ENCODE data around the gene BBS9.
"Not testable (repeated sequence)": the region's sequence is repeated elsewhere in the genome, so short reads cannot be mapped to it uniquely, and the experiment has no call there.

Gene BBS9

DNA sequence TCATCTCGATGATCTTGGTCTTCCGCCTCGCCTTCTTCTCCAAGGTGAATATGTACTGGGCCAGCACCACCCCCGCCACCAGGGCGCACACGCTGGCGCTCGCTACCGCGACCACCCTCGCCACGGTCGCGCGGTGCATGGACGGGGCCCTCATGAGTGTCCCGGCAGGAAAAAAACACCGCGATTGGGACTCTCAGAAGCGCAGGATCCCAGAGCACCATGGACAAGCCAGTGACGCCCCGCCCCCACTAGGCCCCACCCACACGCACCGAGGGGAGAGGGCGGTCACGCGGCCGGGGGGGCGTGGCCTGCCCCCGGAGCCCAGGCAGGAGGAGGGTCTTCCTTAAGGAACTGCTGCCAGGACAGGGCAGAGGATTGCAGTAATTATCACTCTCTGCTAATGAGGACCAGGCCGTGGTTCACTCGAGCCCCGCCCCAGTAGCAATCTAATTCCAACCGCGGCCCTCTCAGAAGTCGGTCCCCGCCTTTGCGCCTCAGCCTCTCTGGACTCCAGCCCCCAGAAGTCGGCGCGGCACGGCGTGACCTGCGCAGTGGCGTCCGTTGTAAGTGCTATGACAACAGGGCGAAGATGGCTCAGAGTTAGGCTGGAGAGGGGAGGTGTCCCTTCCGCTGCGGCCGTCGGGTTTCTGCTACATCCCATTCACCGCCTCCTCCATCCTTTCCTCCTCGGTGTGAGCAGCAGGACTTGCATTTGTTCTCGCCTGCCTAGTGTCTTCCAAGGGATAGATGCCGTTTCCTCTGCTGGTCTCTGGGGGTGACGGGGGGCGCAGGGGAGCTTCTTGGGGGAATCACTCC is at the start of gene BBS9:
TSS of gene BBS9 (plus strand) at position 575 of the 816 bp plus-strand sequence. CDS start 16,689 bp downstream, outside the sequence.
- peak; percentile 96 for DNase-seq (ENCODE audit: low spot score)

DNA sequence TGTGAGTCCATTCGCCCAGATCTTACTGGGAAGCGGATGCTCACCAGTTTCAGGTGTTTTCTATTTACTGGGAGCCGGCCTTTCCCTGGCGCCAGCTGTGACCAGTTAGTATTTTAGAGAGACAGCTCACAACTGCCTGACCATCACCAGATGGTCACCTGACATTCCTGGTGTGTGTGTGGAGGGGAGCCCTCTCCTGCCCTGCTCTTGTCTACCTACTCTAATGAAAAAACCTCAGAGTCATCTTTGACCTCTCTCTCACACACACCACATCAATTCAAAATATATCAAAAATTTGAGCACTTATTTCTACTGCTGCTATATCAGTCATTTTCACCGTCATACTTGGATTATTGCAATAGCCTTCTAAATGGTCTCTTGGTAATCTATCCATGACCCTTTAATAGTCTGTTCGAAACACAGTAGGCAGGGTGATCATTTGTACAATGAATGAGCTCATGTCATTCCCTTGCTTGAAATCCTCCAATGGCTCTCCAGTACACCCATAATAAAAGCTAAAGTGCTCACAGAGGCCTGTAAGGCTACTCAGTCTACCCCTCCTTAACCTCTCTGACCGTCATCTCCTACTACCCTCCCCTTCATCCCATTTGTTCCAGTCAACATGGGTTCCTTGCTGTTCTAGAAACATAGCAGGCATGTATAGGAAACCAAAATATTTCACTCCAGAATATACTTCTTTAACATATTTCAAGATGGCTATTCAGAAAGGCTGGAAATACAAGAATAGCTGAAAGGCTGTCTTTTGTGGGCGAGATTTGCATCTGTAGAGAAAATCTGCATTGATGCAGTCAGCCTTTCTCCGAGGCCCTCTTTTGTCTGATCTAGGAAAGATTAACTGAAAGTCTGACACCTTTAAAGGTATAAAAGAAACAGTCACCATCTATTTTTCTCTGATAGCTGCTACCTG is 49.3 kb upstream of the BBS9 start:
- DNase-seq (ENCODE audit: low spot score): no peak

GRCh38 chr7:33087356-33087755 is 42.0 kb upstream of the BBS9 start:
- no peak for DNase-seq (ENCODE audit: low spot score)

DNA sequence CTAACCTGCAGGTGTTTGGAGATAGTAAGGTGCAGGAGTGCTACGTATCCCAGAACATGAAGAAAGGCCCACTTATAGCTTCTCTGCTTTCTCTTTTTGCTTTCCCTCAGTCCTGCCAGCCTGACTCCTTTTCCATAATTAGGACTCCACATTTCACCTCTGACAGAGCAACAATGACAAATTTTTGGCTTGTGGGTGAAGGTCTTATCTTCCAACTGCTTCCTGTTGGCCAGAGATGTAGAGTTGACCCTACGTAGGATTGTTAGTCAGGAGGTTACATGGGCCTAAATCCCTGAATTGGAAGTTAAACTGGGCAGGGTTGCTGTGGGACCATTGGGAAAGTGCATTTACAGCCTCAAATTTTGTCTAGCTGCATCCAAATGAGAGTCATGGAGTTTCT is 41.5 kb upstream of the BBS9 start:
- no peak for DNase-seq (ENCODE audit: low spot score)

DNA sequence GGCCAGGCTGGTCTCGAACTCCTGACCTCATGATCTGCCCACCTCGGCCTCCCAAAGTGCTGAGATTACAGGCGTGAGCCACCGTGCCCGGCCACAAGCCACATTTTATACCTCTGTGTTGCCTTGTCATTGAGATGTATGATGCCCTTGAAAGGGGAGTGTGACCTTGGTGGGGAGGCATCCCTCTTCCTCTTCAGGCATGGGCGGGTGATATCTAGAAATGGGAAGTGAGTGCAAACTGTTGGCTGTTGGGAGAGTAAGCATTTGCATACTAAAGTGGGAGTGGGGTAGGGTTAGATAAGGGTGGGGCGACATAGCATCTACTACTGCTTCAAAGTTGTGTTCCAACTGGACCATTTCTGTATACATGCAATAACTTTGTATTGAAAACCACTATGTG is 40.2 kb upstream of the BBS9 start:
- no peak for DNase-seq (ENCODE audit: low spot score)

GRCh38 chr7:33091111-33091531 is 38.2 kb upstream of the BBS9 start:
- no peak for DNase-seq (ENCODE audit: low spot score)

DNA sequence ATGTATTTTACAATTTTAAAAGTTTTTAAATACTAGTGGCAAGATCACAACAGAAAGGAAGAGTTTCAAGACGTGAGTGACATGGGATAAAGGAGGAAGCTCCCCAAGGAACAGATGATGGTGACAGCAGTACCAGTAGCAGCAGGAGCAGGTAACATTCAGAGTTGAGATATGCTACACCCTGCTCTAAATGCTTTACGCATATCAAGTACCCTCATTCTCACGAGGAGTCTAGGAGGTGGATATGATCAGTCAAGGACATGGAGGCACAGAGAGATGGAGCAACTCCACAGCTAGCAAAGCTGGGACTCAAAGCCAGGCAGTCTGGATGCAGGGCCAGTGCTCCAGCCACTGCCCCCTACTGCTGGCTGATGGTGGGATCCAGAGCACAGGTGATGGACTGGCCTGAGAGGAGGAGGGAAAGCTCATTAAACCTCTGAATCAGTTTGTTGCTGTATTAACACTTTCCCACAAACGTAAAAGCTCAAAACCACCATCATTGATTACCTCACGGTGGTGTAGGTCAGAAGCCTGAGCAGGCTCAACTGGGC is 37.6 kb upstream of the BBS9 start:
- DNase-seq (ENCODE audit: low spot score): no peak

GRCh38 chr7:33093266-33093665 is 36.1 kb upstream of the BBS9 start:
- DNase-seq (ENCODE audit: low spot score): no peak

GRCh38 chr7:33094745-33095275 is 34.6 kb upstream of the BBS9 start:
- not testable (repeated sequence) for DNase-seq (ENCODE audit: low spot score)

- DNase-seq (ENCODE audit: low spot score): no peak
These were observed 30.0 kb upstream of the BBS9 start for GRCh38 chr7:33099154-33099940.

- no peak for DNase-seq (ENCODE audit: low spot score)
These were observed 28.6 kb upstream of the BBS9 start for GRCh38 chr7:33100770-33101169.

GRCh38 chr7:33101906-33102305 is 27.5 kb upstream of the BBS9 start:
- DNase-seq (ENCODE audit: low spot score): no peak

DNA sequence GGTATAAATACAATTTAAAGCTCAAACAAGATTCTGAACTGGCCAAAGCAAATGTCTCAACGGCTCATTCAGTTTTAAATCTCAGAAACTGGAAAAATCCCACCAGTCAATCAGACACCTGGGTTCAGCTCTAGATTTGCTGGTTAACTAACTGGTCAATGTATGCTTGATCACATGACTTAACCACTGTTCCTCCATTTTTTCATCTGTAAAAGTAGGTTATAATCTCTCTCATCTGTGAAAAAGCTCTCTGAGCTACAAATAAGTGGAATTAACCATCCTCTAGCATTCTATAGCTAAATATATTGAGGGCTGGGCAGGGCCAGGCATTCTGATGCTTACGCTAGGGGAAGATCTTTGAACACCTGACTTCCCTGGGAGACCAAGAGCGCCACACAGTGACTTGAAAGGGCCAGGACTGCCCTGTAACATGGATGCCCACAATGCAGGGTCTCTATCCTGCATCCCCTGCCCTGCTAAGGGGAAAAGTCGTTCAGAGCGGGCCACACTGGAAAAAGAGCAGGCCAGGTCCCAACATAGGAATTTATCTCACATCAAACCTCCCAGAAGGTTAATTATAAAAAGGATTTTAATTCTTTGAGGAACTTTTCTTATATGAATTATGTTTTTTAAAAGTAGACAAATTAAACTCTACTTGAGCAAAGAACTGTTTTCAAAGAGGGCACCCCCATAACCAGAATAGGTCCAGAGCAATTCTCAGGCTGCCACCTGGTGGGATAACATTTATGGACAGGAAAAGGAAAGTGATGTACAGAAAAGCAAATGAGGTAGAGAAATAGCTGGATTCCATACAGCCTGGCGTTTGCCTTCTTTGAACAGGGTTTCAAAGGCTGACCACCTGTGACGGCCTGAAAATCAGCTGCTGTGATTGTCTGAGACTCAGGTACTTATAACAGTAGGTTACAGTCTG is 22.0 kb upstream of the BBS9 start:
- DNase-seq (ENCODE audit: low spot score): no peak

DNA sequence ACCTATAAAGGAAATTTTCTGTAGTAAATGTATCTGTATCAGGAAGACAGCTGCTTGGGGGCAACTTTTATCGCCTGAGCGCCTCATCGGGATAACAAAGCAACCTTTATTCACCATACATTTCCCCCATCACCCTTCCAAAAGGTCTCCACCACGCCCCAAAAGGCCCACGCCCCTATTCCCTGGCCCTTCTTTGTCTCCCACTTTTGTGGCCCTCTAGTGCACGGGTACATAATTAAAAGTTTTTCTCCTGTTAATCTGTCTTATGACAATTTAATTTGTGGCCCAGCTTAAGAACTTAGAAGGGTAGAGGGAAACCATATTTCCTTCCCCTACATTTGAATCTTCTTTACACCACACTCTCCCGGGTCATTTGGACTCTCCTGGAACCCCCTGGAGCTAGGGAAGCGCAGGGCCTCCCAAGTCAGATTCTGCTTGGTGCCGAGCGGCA is 20.8 kb upstream of the BBS9 start:
- DNase-seq (ENCODE audit: low spot score): no peak

GRCh38 chr7:33109005-33109757 is 20.2 kb upstream of the BBS9 start, which contains the start of gene RP9:
RP9 (minus strand) TSS chr7:33109404; CDS start chr7:33109372, 32 bp downstream.
- peak; percentile 88 for DNase-seq (ENCODE audit: low spot score)

DNA sequence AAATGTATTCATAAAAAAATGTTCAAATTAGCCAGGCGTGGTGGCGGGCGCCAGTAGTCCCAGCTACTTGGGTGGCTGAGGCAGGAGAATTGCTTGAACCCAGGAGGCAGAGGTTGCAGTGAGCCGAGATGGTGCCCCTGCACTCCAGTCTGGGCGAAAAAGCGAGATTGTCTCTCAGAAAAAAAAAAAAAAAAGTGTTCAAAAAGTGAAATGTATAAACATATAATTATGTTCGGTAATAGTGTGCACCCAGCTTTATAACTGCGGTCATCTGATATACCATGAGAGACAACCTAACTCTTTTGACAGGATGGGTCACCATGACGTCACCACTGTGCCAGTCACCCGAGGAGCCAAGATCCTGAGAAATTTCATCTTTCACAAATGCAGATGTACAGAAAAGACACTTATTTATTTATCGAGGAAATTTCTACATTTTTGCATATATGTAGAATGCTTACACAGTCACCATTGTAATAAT is 19.6 kb upstream of the BBS9 start:
- no peak for DNase-seq (ENCODE audit: low spot score)

- DNase-seq (ENCODE audit: low spot score): no peak
These were observed 17.8 kb upstream of the BBS9 start for GRCh38 chr7:33111614-33112013.

DNA sequence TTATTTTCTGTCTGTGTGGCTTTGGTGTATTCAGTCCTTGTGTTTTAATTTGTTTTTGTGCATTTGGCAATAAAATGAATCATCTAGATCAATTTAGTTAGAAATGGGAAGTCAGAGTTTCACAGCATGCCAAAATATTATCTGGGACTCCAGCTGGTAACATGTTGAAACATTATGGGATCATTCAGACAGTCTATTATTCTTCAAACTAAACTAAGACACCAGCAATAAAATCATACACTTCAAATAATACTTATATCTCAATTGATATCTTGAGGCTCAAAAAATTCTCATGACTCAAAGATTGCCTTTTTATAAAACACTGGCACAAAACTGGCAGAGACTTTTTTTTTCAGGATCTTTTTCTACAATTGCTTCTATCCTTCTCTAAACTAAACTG is 14.4 kb upstream of the BBS9 start:
- DNase-seq (ENCODE audit: low spot score): no peak

GRCh38 chr7:33118383-33118782 is 11.0 kb upstream of the BBS9 start:
- no peak for DNase-seq (ENCODE audit: low spot score)

All from left forelimb (tissue), 1 donor.